GM12801 (cell line): ENCODE results near the gene CD2AP.

Experiments used
- TF ChIP-seq, protein P1 (sequence below): IDR thresholded peaks from one replicate; pipeline ENCODE4 v1.5.1; 2011; ENCODE audit warnings: control low read depth; ENCODE audit not compliant: insufficient read length; ENCODE audit errors: extremely low read depth

Gene CD2AP

DNA sequence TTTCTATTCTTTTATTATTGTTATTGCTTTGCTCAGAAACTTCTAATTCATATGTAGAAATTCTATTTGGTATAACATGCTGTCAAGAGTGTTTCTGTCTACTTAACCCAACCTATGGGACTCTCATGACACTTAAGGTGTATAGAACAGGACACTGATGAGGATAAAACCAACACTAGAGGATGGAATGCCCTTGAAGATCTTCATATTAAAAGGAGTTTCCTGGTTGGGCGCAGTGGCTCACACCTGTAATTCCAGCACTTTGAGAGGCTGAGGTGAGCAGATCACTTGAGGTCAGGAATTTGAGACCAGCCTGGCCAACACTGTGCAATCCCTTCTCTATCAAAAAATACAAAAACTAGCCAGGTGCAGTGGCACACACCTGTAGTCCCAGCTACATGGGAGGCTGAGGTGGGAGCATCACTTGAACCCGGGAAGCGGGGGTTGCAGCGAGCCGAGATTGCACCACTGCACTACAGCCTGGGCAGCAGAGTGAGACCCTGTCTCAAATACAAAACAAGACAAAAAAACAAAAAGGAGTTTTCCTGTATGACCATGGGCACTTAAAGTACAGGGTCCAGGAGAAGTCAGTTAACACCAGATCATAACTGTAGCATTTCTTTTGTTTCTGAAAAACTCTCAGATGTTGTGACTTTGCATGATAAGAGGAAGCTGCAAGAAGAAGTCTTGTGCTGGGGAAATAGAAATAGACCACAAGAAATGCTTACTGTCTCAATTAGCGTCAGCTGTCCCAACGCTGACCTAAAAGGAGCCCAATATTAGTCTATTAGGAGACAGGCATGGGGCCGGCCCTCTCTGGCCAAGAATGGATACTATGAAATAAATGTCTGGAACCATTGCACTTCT is 38.9 kb upstream of the CD2AP start:
- TF ChIP-seq, protein P1, sequence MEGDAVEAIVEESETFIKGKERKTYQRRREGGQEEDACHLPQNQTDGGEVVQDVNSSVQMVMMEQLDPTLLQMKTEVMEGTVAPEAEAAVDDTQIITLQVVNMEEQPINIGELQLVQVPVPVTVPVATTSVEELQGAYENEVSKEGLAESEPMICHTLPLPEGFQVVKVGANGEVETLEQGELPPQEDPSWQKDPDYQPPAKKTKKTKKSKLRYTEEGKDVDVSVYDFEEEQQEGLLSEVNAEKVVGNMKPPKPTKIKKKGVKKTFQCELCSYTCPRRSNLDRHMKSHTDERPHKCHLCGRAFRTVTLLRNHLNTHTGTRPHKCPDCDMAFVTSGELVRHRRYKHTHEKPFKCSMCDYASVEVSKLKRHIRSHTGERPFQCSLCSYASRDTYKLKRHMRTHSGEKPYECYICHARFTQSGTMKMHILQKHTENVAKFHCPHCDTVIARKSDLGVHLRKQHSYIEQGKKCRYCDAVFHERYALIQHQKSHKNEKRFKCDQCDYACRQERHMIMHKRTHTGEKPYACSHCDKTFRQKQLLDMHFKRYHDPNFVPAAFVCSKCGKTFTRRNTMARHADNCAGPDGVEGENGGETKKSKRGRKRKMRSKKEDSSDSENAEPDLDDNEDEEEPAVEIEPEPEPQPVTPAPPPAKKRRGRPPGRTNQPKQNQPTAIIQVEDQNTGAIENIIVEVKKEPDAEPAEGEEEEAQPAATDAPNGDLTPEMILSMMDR: no peak

DNA sequence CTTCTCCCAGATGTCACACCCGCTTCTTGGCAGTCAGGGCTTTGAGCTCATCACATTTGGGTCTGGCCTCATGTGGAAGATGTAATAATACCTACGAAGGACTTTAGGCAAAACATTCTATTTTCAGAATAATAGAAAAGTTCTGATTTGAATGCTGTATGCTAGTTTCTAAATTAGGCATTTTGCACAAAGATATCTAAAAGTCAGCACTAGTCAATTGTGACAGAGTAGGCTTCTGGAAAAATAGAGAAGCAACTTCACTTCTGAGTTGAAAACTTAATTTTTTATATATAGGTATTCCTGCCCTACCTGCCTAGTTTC is 38.3 kb upstream of the CD2AP start:
- TF ChIP-seq, protein P1: no peak

DNA sequence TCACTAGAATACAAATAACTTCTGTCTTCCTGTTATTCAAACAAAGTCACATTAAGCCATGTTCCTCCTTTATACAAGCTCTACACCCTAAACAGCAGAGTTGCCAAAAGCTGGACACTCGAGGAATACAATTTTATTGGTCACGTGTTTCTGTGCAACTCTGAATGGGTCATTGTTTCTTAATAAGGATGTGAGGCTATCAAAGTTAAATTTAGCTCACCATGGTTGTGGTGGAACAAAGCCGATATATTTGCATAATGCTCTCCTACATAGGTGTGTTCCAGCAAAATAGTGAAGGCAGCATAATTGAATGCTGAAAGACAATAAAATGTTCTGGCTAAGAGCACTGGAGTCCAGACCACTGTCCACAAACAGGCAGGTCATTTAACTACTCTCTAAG is 36.9 kb upstream of the CD2AP start:
- TF ChIP-seq, protein P1: no peak

DNA sequence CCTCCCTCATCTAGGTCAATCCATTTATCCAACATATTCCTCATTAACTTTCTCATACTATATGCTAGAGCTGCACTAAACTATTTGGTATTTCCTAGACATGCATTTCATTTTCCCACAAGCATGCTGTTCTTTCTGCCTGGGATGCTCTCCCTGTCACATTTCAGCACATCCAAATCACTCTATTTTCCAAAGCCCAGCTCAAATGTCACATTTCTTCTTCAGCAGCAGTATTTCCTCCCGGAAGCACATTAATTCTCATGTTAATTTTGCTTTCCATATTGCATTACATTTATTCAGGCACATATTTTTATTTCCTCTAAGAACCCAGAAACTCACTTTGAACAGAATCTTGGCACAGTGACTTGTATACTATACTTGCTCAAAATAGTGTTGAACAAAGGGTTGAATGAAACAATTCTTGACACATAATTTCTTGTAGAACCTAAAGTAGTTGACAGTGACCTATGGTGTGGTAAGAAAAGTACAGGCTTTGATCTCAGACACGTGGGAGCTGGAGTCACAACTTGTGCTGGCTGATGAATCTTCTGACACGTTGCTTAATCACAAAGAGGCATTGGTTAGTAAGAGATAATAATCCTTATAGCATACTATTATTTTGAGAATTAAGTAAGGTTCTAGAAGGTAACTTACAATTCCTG is 30.8 kb upstream of the CD2AP start:
- TF ChIP-seq, protein P1: no peak

DNA sequence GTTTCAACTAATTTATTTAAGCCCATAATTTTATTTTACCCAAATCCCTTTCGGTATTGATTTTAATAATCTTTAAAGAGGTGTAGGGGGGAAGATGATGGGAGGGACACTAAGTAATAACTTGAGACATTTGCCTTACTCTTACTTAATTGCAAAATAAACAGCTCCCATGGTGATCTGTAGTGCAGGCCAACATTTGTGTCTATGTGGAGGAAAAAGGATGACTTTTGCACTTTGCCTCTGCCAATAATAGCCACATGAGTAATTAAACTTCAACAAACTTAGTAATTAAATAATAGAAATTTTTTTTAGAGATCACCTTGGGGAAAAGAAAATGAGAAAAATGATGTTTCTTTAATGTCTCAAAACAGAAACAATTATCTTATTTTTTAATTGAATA is 29.9 kb upstream of the CD2AP start:
- TF ChIP-seq, protein P1: no peak

DNA sequence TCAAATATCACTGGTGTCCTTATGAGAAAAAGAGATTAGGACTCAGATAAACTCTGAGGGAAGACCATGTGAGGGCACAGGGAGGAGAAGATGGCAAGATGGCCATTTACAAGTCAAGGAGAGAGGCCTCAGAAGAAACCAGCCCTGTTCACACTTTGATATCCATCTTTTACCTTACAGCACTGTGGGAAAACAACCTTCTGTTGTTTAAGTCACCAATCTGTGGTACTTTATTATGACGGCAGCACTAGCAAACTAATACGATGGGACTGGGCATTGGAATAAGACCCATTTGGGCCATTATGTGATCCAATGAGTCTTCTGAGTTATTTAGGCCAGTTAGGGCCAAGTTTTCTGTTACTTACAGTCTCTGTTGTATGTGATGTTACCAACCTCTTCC is 26.4 kb upstream of the CD2AP start:
- TF ChIP-seq, protein P1: no peak

DNA sequence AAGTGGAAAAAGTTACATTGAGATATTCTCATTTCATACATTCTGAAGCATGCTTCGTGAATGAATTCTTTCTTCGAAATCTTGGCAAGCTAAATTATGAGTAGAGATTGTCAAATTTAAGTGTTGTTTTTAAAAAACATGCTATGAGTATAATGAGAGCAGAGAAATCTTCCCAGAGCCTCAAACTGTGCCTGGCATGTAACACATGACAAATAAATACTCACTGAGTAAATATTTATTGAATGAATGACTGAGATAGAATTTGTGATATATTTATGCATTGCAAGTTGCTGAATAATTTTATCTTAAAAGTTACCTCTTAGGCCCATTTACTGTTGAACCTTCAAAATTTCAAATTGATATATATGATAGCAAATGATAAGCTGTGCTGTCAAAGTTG is 24.7 kb upstream of the CD2AP start:
- TF ChIP-seq, protein P1: no peak
